GM12878 (cell line): ENCODE results near the gene SPATA24. TPM values are rescaled to one million over a fixed set of nuclear protein-coding genes. Genes with fewer than 3 reads are reported as not detected.
"Not testable (repeated sequence)": the region's sequence is repeated elsewhere in the genome, so short reads cannot be mapped to it uniquely, and the experiment has no call there.

ENCODE experiments used
- ATAC-seq: fragments of 200-7000 bp; cut with Tn5 transposase; 3 replicates; pipeline ENCODE4 v1.9.1; 2020; ENCODE audit warnings: mild to moderate bottlenecking, moderate library complexity
- BruUV-seq: library from RNA; stranded (reverse); fragments of 400-500 nt; replicated peaks from 2 replicates; lab custom pipeline; 2021; lab: Mats Ljungman, UMichigan
- CTCF ChIA-PET: fragments of 300-600 bp; sonication (Branson Sonifier 250); formaldehyde crosslinking; extraction: SDS; loops from one replicate; lab custom pipeline; 2021; ENCODE audit warnings: inconsistent platforms; lab: Yijun Ruan, JAX
- POLR2A ChIA-PET: fragments of 350-600 bp; formaldehyde crosslinking; extraction: SDS; loops from one replicate; lab custom pipeline; 2021; ENCODE audit warnings: inconsistent platforms; lab: Charles Lee
- RAD21 ChIA-PET: fragments of 300-600 bp; sonication (Branson Sonifier 250); formaldehyde crosslinking; loops from one replicate; lab custom pipeline; 2023; ENCODE audit warnings: antibody characterized with exemption; ENCODE audit not compliant: unreplicated experiment; lab: Charles Lee
- SMC1A ChIA-PET: fragments of 300-600 bp; sonication (Branson Sonifier 250); formaldehyde crosslinking; loops from one replicate; lab custom pipeline; 2023; ENCODE audit not compliant: unreplicated experiment, uncharacterized antibody; lab: Charles Lee
- DNase-seq: peaks from one replicate; pipeline ENCODE4 v3.0.0-alpha.2; 2011; ENCODE audit warnings: low read depth, low spot score
- FAIRE-seq: peaks from 3 replicates; lab custom pipeline; 2011; peaks lifted over from hg19 to GRCh38; lab: Jason Lieb, UNC
- H2AFZ ChIP-seq: 2 replicates; pipeline ENCODE4 v1.6.0; 2011; ENCODE audit warnings: low read depth, low read length, control low read depth; ENCODE audit not compliant: control insufficient read depth
- H3K27ac ChIP-seq: 2 replicates; pipeline ENCODE4 v1.5.1; 2011; ENCODE audit warnings: control low read depth; ENCODE audit not compliant: control insufficient read depth, insufficient read depth
- H3K27me3 ChIP-seq, 2 experiments: replicated peaks in 1 of 2; 2 replicates each; pipeline versions ENCODE4 v1.6.0 to v1.6.1; 2011; ENCODE audit warnings: low read length in 1 of 2; ENCODE audit not compliant: control insufficient read depth in 2 of 2, insufficient read depth in 2 of 2
- H3K36me3 ChIP-seq, 2 experiments: 2 replicates each; pipeline ENCODE4 v1.5.1; 2011; ENCODE audit warnings: low read length in 1 of 2; ENCODE audit not compliant: control insufficient read depth in 2 of 2, insufficient read depth in 2 of 2
- H3K4me1 ChIP-seq: 2 replicates; pipeline ENCODE4 v1.6.1; 2011; ENCODE audit warnings: mild to moderate bottlenecking, low read length, moderate library complexity, mixed read lengths; ENCODE audit not compliant: control insufficient read depth, insufficient read depth
- H3K4me2 ChIP-seq: 2 replicates; pipeline ENCODE4 v1.6.0; 2011; ENCODE audit warnings: control low read depth; ENCODE audit not compliant: control insufficient read depth, insufficient read depth
- H3K4me3 ChIP-seq: fragments of 200-600 bp; sonication (generic); 2 replicates; pipeline ENCODE4 v1.5.1; 2016
- H3K79me2 ChIP-seq: 2 replicates; pipeline ENCODE4 v1.6.0; 2011; ENCODE audit warnings: low read length; ENCODE audit not compliant: control insufficient read depth, insufficient read depth
- H3K9ac ChIP-seq: 2 replicates; pipeline ENCODE4 v1.8.0; 2011; ENCODE audit warnings: low read length, control low read depth, mixed read lengths; ENCODE audit not compliant: control insufficient read depth, insufficient read depth
- H3K9me3 ChIP-seq: replicated peaks from 3 replicates; pipeline ENCODE4 v1.5.1; 2011; ENCODE audit warnings: mild to moderate bottlenecking, low read length; ENCODE audit not compliant: control insufficient read depth, insufficient read depth
- H4K20me1 ChIP-seq: 2 replicates; pipeline ENCODE4 v1.6.0; 2011; ENCODE audit not compliant: control insufficient read depth, insufficient read depth
- ATF3 ChIP-seq: IDR thresholded peaks from 2 replicates; pipeline ENCODE4 v1.6.1; 2011; ENCODE audit warnings: low read depth, mild to moderate bottlenecking, low read length, moderate library complexity, borderline replicate concordance; ENCODE audit errors: extremely low read depth
- BCL3 ChIP-seq: IDR thresholded peaks from 2 replicates; pipeline ENCODE4 v1.6.1; 2011; ENCODE audit warnings: borderline replicate concordance, low read depth, mild to moderate bottlenecking, moderate library complexity, low read length; ENCODE audit not compliant: insufficient read depth, poor library complexity, severe bottlenecking
- CEBPB ChIP-seq, 2 experiments: fragments of 150-350 bp in 1 of 2; IDR thresholded peaks; 2 replicates each; pipeline ENCODE4 v1.6.1; 2012 to 2014; ENCODE audit warnings: low read depth in 2 of 2, low read length in 2 of 2, borderline replicate concordance in 1 of 2, inconsistent platforms in 1 of 2
- CHD1 ChIP-seq: IDR thresholded peaks from 2 replicates; pipeline ENCODE4 v1.6.1; 2012; ENCODE audit warnings: low read depth, low read length, improper control_type of control experiment
- FOS ChIP-seq: IDR thresholded peaks from 3 replicates; pipeline ENCODE4 v1.6.1; 2011; ENCODE audit warnings: borderline replicate concordance; ENCODE audit not compliant: insufficient read length; ENCODE audit errors: extremely low read depth
- SMAD1 ChIP-seq: fragments of 450-650 bp; IDR thresholded peaks from 2 replicates; pipeline ENCODE4 v1.6.1; 2018; ENCODE audit warnings: mild to moderate bottlenecking, low read depth; ENCODE audit not compliant: partially characterized antibody
- USF1 ChIP-seq: IDR thresholded peaks from 2 replicates; pipeline ENCODE4 v1.6.1; 2011; ENCODE audit warnings: borderline replicate concordance, low read depth, mild to moderate bottlenecking, moderate library complexity, mixed read lengths, low read length; ENCODE audit not compliant: insufficient read depth; ENCODE audit errors: extremely low read length
- WRNIP1 ChIP-seq: IDR thresholded peaks from 2 replicates; pipeline ENCODE4 v1.6.1; 2011; ENCODE audit warnings: low read depth, low read length, improper control_type of control experiment, borderline replicate concordance
- YBX1 ChIP-seq: fragments of 450-650 bp; IDR thresholded peaks from 2 replicates; pipeline ENCODE4 v1.6.1; 2016; ENCODE audit warnings: antibody characterized with exemption
- ZNF217 ChIP-seq: fragments of 450-650 bp; IDR thresholded peaks from 2 replicates; pipeline ENCODE4 v1.6.1; 2017; ENCODE audit warnings: antibody characterized with exemption, mild to moderate bottlenecking
- WGBS: methylation state at CpG from one replicate; pipeline ENCODE4 v1.1.6; 2016; ENCODE audit warnings: low lambda C conversion rate; ENCODE audit not compliant: insufficient replicate concordance, insufficient coverage; ENCODE audit errors: missing lambda C conversion rate; 5-methylcytosine and 5-hydroxymethylcytosine counted together
- in situ Hi-C: fragments of 300-500 bp; cut with MboI; formaldehyde crosslinking; loops from 9 replicates; pipeline ENCODE4 v1.14.3; 2018; ENCODE audit warnings: mixed read lengths
- intact Hi-C: fragments of 100-400 bp; cut with micrococcal nuclease; formaldehyde crosslinking; loops from one replicate; pipeline ENCODE4 v1.14.2; 2022; ENCODE audit not compliant: unreplicated experiment
- polyA plus RNA-seq, 11 experiments: library from polyadenylated mRNA; depleted of rRNA in 4 of 11; unstranded in 6 of 11; stranded (reverse) in 5 of 11; fragments of >200 nt; fragmentation: Nextera tagmentation in 4 of 11; fragmentation: Illumina TruSeq in 1 of 11; extraction: Ambion mirVana in 4 of 11; extraction: Trizol in 1 of 11; gene quantifications; 1 replicate in 1 of 11; 2 replicates in 10 of 11; pipeline versions ENCODE4 v1.2.1 to v1.2.3, GENCODE V29; 2011 to 2016; ENCODE audit warnings: inconsistent platforms in 2 of 11, missing spikeins in 2 of 11, low read depth in 1 of 11
- total RNA-seq, 4 experiments: library from RNA; depleted of rRNA in 3 of 4; stranded (reverse); fragments of >200 nt in 3 of 4; fragmentation: Illumina TruSeq in 1 of 4; extraction: Trizol in 1 of 4; gene quantifications; 2 replicates each; pipeline versions ENCODE4 v1.2.1 to v1.2.3, GENCODE V29; 2013 to 2021

SPATA24 gene
- total and polyA plus RNA-seq, 10 of the 15 experiments (the other 5 are each of a cell fraction or from before 2014, with no cell fraction given): 4.1 to 9.8 (median 7.3) TPM

GRCh38 chr5:139358064-139358463, 45.8 kb downstream of the SPATA24 start:
- no peak overlapping the region for H3K9ac ChIP-seq
- H2AFZ ChIP-seq: no peak overlapping the region
- peaks cover 2% of the 10 kb centered on the region in 2 experiments; a peak in 1 of 4 replicates for H3K36me3 ChIP-seq
- H3K4me2 ChIP-seq: no peak overlapping the region
- intact Hi-C loops: no loop called here
- no peak for FAIRE-seq
- H4K20me1 ChIP-seq: no peaks in the 10 kb centered on the region
- RAD21 ChIA-PET: no interaction called here
- H3K4me1 ChIP-seq: no peaks in the 10 kb centered on the region
- ATAC-seq: no peak
- H3K79me2 ChIP-seq: peaks cover 16% of the 10 kb centered on the region
- H3K27ac ChIP-seq: no peak overlapping the region
- TF ChIP-seq SMAD1: no peak
- TF ChIP-seq YBX1: no peak
- TF ChIP-seq CHD1: no peak
- no peak for TF ChIP-seq CEBPB (IDR thresholded peaks at IDR 0.05; ENCODE audit: borderline replicate concordance in 1 of 2, low read depth in 2 of 2, low read length in 2 of 2)
- TF ChIP-seq ATF3: no peak
- no peak for TF ChIP-seq ZNF217
- no peak for TF ChIP-seq FOS
- no peak for TF ChIP-seq BCL3
- no peak for TF ChIP-seq USF1
- no peak for TF ChIP-seq WRNIP1
- TF ChIP-seq, all 136 proteins: peak for 0
- in situ Hi-C loops: no loop called here
- no TSS peak for BruUV-seq
- POLR2A ChIA-PET: interaction anchor here (1.3 kb wide), 1 partner anchor 32 kb away, joined by 3 read pairs; the partner anchor contains the start of gene MZB1
- DNase-seq: no peak
- Histone ChIP-seq H3K4me3 (no peak overlapping the region), H3K27me3 (no peaks in the 10 kb centered on the region), H3K9me3 (peaks cover 4% of the 10 kb centered on the region; the same call in 2 of the 3 replicates)
- SMC1A ChIA-PET: interaction anchor here (1.4 kb wide), 1 partner anchor 11 kb away, joined by 5 read pairs; no protein-coding TSS in a partner anchor
- CTCF ChIA-PET: interaction anchor here (1.3 kb wide), 1 partner anchor 17 kb away, joined by 4 read pairs; the partner anchor contains the start of gene PAIP2

GRCh38 chr5:139355900-139356299, 48.0 kb downstream of the SPATA24 start:
- H2AFZ ChIP-seq, H3K27me3 ChIP-seq, H3K9me3 ChIP-seq, H4K20me1 ChIP-seq, intact Hi-C loops, H3K4me2 ChIP-seq, in situ Hi-C loops, H3K9ac ChIP-seq, H3K4me3 ChIP-seq, FAIRE-seq, BruUV-seq, CTCF ChIA-PET, DNase-seq, H3K27ac ChIP-seq, RAD21 ChIA-PET, H3K36me3 ChIP-seq, ATAC-seq, H3K4me1 ChIP-seq, POLR2A ChIA-PET: not testable (repeated sequence)
- H3K79me2 ChIP-seq: peaks cover 20% of the 10 kb centered on the region
- SMC1A ChIA-PET: interaction anchor here (1.4 kb wide), 1 partner anchor 16 kb away, joined by 3 read pairs; no protein-coding TSS in a partner anchor
- 96% methylated on average over 8 of the region's 8 CpGs for WGBS
